ENCODE results near the gene KCNQ1.

- TF ChIP-seq CTCF (IDR thresholded peaks at IDR 0.05), result no peak
- TF ChIP-seq POLR2A (IDR thresholded peaks at IDR 0.05), result no peak
These were observed 234.3 kb downstream of the KCNQ1 start for GRCh38 chr11:2679011-2679676.

Data from body of pancreas (tissue), 4 donors.